Keratinocyte (primary cell): ENCODE results near the gene TRPC4AP. TPM values are rescaled to one million over a fixed set of nuclear protein-coding genes. Genes with fewer than 3 reads are reported as not detected.

ENCODE experiments used
- DNase-seq: peaks from one replicate; pipeline ENCODE4 v3.0.0-alpha.2; 2011; ENCODE audit warnings: low read depth, missing footprints, low spot score
- FAIRE-seq: peaks from 2 replicates; lab custom pipeline; 2011; peaks lifted over from hg19 to GRCh38; lab: Jason Lieb, UNC
- H2AFZ ChIP-seq: 2 replicates; pipeline ENCODE4 v1.6.0; 2012; ENCODE audit warnings: low read length, control low read depth, inconsistent platforms; ENCODE audit not compliant: control insufficient read depth
- H3K27ac ChIP-seq: 2 replicates; pipeline ENCODE4 v1.5.1; 2011; ENCODE audit warnings: low read length; ENCODE audit not compliant: control insufficient read depth, insufficient read depth
- H3K27me3 ChIP-seq: 3 replicates; pipeline ENCODE4 v1.6.0; 2011; ENCODE audit warnings: low read length; ENCODE audit not compliant: control insufficient read depth, insufficient read depth; ENCODE audit errors: extremely low read depth
- H3K36me3 ChIP-seq, 2 experiments: 2 replicates in 1 of 2; 3 replicates in 1 of 2; pipeline ENCODE4 v1.5.1; 2011; ENCODE audit warnings: low read length in 2 of 2, mild to moderate bottlenecking in 1 of 2; ENCODE audit not compliant: control insufficient read depth in 2 of 2, insufficient read depth in 2 of 2; ENCODE audit errors: extremely low read depth in 1 of 2
- H3K4me1 ChIP-seq: 3 replicates; pipeline ENCODE4 v1.5.1; 2011; ENCODE audit warnings: low read length; ENCODE audit not compliant: control insufficient read depth, insufficient read depth; ENCODE audit errors: extremely low read depth
- H3K4me2 ChIP-seq: 3 replicates; pipeline ENCODE4 v1.6.0; 2011; ENCODE audit warnings: low read depth, low read length; ENCODE audit not compliant: control insufficient read depth, insufficient read depth; ENCODE audit errors: extremely low read depth
- H3K4me3 ChIP-seq, 3 experiments: fragments of 200-600 bp in 1 of 3; sonication (generic) in 1 of 3; 2 replicates in 2 of 3; 3 replicates in 1 of 3; pipeline ENCODE4 v1.5.1; 2011 to 2016; ENCODE audit warnings: low read length in 3 of 3, mild to moderate bottlenecking in 3 of 3, control low read depth in 2 of 3, inconsistent platforms in 1 of 3, low read depth in 1 of 3, mixed read lengths in 1 of 3, mixed run types in 1 of 3, moderate library complexity in 1 of 3; ENCODE audit not compliant: control insufficient read depth in 2 of 3, insufficient read depth in 2 of 3; ENCODE audit errors: extremely low read depth in 1 of 3
- H3K79me2 ChIP-seq: 2 replicates; pipeline ENCODE4 v1.6.0; 2012; ENCODE audit warnings: low read length; ENCODE audit not compliant: control insufficient read depth, insufficient read depth
- H3K9ac ChIP-seq: 3 replicates; pipeline ENCODE4 v1.6.0; 2011; ENCODE audit warnings: low read length; ENCODE audit not compliant: control insufficient read depth, insufficient read depth; ENCODE audit errors: extremely low read depth
- H3K9me1 ChIP-seq: 3 replicates; pipeline ENCODE4 v1.6.0; 2011; ENCODE audit warnings: low read length; ENCODE audit not compliant: control insufficient read depth, insufficient read depth; ENCODE audit errors: extremely low read depth
- H3K9me3 ChIP-seq: 2 replicates; pipeline ENCODE4 v1.5.1; 2012; ENCODE audit warnings: low read depth, low read length; ENCODE audit not compliant: control insufficient read depth
- H4K20me1 ChIP-seq: 3 replicates; pipeline ENCODE4 v1.6.0; 2011; ENCODE audit warnings: low read length; ENCODE audit not compliant: control insufficient read depth, insufficient read depth; ENCODE audit errors: extremely low read depth
- EZH2 ChIP-seq: IDR thresholded peaks from one replicate; pipeline ENCODE4 v1.6.1; 2012; ENCODE audit warnings: inconsistent platforms, mild to moderate bottlenecking, low read length, moderate library complexity
- dilution Hi-C: fragments of 300-500 bp; cut with MboI; formaldehyde crosslinking; loops from one replicate; pipeline ENCODE4 v1.7.0; 2020; ENCODE audit warnings: low sequenced_read_pairs; ENCODE audit not compliant: extremely low pct_ligation_motif_present
- polyA plus RNA-seq, 5 experiments: library from polyadenylated mRNA; depleted of rRNA in 3 of 5; stranded (reverse) in 3 of 5; stranded (forward) in 1 of 5; unstranded in 1 of 5; fragments of >200 nt; gene quantifications; 1 replicate in 1 of 5; 2 replicates in 3 of 5; 3 replicates in 1 of 5; pipeline versions ENCODE4 v1.2.1 to v1.2.3, GENCODE V29; 2011 to 2012; ENCODE audit warnings: missing spikeins in 2 of 5, low read depth in 1 of 5, low replicate concordance in 1 of 5
- TF ChIP-seq, protein P1 (sequence below), 3 experiments: IDR thresholded peaks in 1 of 3; conservative IDR thresholded peaks in 1 of 3; optimal IDR thresholded peaks in 1 of 3; 2 replicates in 2 of 3; 3 replicates in 1 of 3; pipeline versions ENCODE3 to v1.5.1; 2011; ENCODE audit warnings: low read length in 3 of 3, mild to moderate bottlenecking in 3 of 3, moderate library complexity in 2 of 3, control low read depth in 1 of 3, inconsistent platforms in 1 of 3; ENCODE audit not compliant: insufficient read depth in 2 of 3; ENCODE audit errors: extremely low read depth in 1 of 3

TRPC4AP gene
- polyA plus RNA-seq, 1 donor (not counting 4 experiments of a cell fraction or from before 2014, with no cell fraction given): 53.9 TPM

DNA sequence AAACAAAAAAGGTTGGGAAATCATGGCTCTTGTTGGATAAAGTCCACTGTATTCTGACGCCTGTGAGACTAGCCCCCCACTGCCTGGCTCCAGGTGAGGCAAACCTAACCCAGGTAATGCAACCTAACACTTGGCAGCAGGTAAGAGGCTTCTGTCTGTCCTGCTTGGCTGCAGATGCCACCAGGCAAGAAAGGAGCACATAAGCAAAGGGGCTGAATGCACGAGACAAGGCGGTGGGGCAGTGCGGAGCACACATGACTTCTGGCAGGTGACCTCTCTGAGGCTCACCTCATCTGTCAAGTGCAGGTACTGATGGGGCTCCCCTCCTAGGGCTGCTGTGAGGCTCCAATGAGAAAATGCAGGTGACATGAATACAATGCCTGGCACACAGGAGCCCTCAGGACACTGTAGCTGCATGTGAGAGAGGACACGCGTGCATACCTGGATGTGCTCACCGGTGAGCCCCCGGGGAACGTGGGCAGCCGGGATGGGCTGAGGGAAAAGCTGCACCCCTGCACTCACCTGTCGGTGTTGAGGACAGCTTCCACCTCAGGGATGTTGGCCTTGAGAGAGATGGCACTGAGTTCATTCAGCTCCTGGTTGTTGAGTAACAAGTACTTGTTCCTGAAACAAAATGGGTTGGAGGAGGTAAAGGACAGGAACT, 82.8 kb downstream of the TRPC4AP start:
- Histone ChIP-seq H2AFZ (no peak overlapping the region), H3K9me3 (no peaks in the 10 kb centered on the region), H3K4me1 (no peaks in the 10 kb centered on the region), H3K9ac (no peak overlapping the region), H3K9me1 (no peaks in the 10 kb centered on the region), H3K27ac (no peak overlapping the region), H4K20me1 (peaks cover under 1% of the 10 kb centered on the region), H3K36me3 (peaks cover 54 to 65% of the 10 kb centered on the region in 2 experiments), H3K4me3 (no peak overlapping the region), H3K4me2 (no peak overlapping the region), H3K27me3 (no peaks in the 10 kb centered on the region), H3K79me2 (no peaks in the 10 kb centered on the region)
- DNase-seq: no peak
- FAIRE-seq: no peak
- dilution Hi-C loops: no loop called here
- TF ChIP-seq, protein P1, sequence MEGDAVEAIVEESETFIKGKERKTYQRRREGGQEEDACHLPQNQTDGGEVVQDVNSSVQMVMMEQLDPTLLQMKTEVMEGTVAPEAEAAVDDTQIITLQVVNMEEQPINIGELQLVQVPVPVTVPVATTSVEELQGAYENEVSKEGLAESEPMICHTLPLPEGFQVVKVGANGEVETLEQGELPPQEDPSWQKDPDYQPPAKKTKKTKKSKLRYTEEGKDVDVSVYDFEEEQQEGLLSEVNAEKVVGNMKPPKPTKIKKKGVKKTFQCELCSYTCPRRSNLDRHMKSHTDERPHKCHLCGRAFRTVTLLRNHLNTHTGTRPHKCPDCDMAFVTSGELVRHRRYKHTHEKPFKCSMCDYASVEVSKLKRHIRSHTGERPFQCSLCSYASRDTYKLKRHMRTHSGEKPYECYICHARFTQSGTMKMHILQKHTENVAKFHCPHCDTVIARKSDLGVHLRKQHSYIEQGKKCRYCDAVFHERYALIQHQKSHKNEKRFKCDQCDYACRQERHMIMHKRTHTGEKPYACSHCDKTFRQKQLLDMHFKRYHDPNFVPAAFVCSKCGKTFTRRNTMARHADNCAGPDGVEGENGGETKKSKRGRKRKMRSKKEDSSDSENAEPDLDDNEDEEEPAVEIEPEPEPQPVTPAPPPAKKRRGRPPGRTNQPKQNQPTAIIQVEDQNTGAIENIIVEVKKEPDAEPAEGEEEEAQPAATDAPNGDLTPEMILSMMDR (optimal IDR thresholded peaks at IDR 0.05 in 1 of 3, IDR thresholded peaks at IDR 0.05 in 1 of 3, conservative IDR thresholded peaks at IDR 0.05 in 1 of 3; ENCODE audit: extremely low read depth in 1 of 3, insufficient read depth in 2 of 3, low read length in 3 of 3): no peak
- TF ChIP-seq EZH2: no peak

GRCh38 chr20:35008411-35009342, 83.9 kb downstream of the TRPC4AP start:
- dilution Hi-C loops: no loop called here
- H3K9me1 ChIP-seq: no peaks in the 10 kb centered on the region
- FAIRE-seq (no peak), DNase-seq (no peak)
- H2AFZ ChIP-seq: no peak overlapping the region
- peaks cover 62 to 72% of the 10 kb centered on the region in 2 experiments for H3K36me3 ChIP-seq
- TF ChIP-seq, protein P1 (optimal IDR thresholded peaks at IDR 0.05 in 1 of 3, IDR thresholded peaks at IDR 0.05 in 1 of 3, conservative IDR thresholded peaks at IDR 0.05 in 1 of 3; ENCODE audit: extremely low read depth in 1 of 3, insufficient read depth in 2 of 3, low read length in 3 of 3): no peak
- no peak for TF ChIP-seq EZH2
- no peaks in the 10 kb centered on the region for H3K4me1 ChIP-seq
- no peaks in the 10 kb centered on the region for H3K9me3 ChIP-seq
- no peak overlapping the region for H3K4me3 ChIP-seq
- H3K79me2 ChIP-seq: no peaks in the 10 kb centered on the region
- H3K4me2 ChIP-seq: no peak overlapping the region
- H3K27me3 ChIP-seq: no peaks in the 10 kb centered on the region
- peaks cover 3% of the 10 kb centered on the region for H4K20me1 ChIP-seq
- no peak overlapping the region for H3K9ac ChIP-seq
- H3K27ac ChIP-seq: no peak overlapping the region
